Right atrium auricular region (tissue), 2 donors: ENCODE results near the gene CAMK2B. TPM values are rescaled to one million over a fixed set of nuclear protein-coding genes. Genes with fewer than 3 reads are reported as not detected.

Source experiments
- DNase-seq: peaks from one replicate; pipeline ENCODE4 v3.0.0-alpha.2; 2019; ENCODE audit warnings: low spot score
- H3K27ac ChIP-seq, 2 donors: fragments of 200-600 bp; sonication (generic); 1 replicate in 1 of 2; 2 replicates in 1 of 2; pipeline ENCODE4 v1.5.1; 2016 to 2019
- H3K27me3 ChIP-seq, 2 donors: fragments of 200-600 bp; sonication (generic); one replicate each; pipeline versions ENCODE4 v1.5.1 to v1.6.0; 2017 to 2019
- H3K36me3 ChIP-seq: fragments of 200-600 bp; sonication (generic); one replicate; pipeline ENCODE4 v1.5.1; 2016
- H3K4me1 ChIP-seq, 2 donors: fragments of 200-600 bp; sonication (generic); one replicate each; pipeline versions ENCODE4 v1.5.1 to v1.6.0; 2017 to 2019
- H3K4me3 ChIP-seq, 2 donors: fragments of 200-600 bp; sonication (generic); 1 replicate in 1 of 2; 2 replicates in 1 of 2; pipeline ENCODE4 v1.5.1; 2017 to 2019; ENCODE audit warnings: mild to moderate bottlenecking in 1 of 2, moderate library complexity in 1 of 2
- H3K9me3 ChIP-seq, 2 donors: fragments of 200-600 bp; sonication (generic); one replicate each; pipeline ENCODE4 v1.5.1; 2019
- total RNA-seq, 2 donors: library from RNA; depleted of rRNA; stranded (reverse); fragments of >200 nt; gene quantifications; one replicate each; pipeline ENCODE4 v1.1.0, GENCODE V29; 2016
- TF ChIP-seq, protein P1 (sequence below), 2 donors: fragments of 200-600 bp; sonication (generic); IDR thresholded peaks; one replicate each; pipeline ENCODE4 v1.5.1; 2019; ENCODE audit warnings: antibody characterized with exemption in 2 of 2

The CAMK2B gene
- total RNA-seq, 2 donors from 2014 or later = 79.9 to 84.7 TPM

DNA sequence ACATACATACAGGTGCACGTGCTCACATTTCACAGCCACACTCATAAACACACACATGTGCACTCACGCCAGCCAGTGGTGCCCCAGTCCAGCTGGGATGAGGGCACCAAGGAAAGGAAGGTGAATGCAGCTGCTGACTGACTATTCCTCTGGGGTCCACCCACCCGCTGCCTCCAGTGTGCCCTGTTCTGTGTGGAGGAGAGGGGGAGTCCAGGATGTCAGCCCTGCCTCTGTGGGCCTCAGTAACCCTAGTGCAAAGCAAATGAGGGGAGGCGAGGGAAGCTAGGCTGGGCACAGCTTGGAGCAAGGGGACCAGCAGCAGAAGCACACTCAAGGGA lies 67.0 kb downstream of the CAMK2B start:
- Histone ChIP-seq H3K36me3 (no peaks in the 10 kb centered on the region), H3K27ac (peak overlapping the region; percentile 89 to 97), H3K4me1 (peaks cover 0 to 81% of the 10 kb centered on the region in 2 donors), H3K27me3 (no peaks in the 10 kb centered on the region), H3K9me3 (no peaks in the 10 kb centered on the region), H3K4me3 (no peak overlapping the region)
- TF ChIP-seq, protein P1, sequence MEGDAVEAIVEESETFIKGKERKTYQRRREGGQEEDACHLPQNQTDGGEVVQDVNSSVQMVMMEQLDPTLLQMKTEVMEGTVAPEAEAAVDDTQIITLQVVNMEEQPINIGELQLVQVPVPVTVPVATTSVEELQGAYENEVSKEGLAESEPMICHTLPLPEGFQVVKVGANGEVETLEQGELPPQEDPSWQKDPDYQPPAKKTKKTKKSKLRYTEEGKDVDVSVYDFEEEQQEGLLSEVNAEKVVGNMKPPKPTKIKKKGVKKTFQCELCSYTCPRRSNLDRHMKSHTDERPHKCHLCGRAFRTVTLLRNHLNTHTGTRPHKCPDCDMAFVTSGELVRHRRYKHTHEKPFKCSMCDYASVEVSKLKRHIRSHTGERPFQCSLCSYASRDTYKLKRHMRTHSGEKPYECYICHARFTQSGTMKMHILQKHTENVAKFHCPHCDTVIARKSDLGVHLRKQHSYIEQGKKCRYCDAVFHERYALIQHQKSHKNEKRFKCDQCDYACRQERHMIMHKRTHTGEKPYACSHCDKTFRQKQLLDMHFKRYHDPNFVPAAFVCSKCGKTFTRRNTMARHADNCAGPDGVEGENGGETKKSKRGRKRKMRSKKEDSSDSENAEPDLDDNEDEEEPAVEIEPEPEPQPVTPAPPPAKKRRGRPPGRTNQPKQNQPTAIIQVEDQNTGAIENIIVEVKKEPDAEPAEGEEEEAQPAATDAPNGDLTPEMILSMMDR (IDR thresholded peaks at IDR 0.05) = no peak
- DNase-seq = no peak

DNA sequence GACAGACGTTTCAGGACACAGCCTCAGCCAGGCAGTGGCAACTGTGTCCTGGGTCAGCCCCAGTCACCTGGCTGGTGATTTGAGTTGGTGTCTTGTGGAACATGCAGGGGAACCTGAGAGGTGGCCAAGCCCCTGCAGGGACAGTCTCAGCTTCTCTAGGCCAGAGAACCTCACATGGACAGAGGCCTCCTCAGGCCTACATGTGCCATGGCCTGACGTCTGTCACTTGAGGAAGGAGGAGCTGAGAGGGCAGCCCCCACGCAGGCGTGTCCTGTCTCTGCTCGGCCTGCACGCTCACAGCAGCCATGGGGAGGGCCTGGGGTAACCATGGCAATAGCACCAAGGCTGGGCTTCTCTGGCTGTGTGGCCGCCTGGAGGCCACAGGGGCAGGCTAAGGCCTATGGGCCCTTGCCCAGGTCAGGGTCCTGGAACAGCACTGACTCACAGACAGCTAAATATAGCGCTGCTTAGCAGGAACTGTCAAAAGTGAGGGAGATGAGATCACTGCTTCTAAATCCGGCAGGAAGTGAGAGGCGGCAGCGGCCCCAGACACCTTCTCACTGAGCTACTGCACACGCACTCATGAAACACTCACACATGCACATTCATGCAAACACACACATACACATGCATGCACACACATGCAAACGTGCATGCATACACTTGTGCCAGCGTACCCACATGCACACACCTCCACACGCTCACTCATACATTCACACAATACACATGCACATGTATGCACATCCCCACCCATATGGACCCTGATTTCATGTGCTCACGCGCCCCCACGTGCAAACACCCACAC lies 67.6 kb downstream of the CAMK2B start:
- H3K9me3 ChIP-seq = no peaks in the 10 kb centered on the region
- peaks cover 0 to 76% of the 10 kb centered on the region in 2 donors for H3K4me1 ChIP-seq
- H3K4me3 ChIP-seq = no peak overlapping the region
- H3K36me3 ChIP-seq = no peaks in the 10 kb centered on the region
- no peaks in the 10 kb centered on the region for H3K27me3 ChIP-seq
- DNase-seq = peak; percentile 78
- H3K27ac ChIP-seq = peak overlapping the region; percentile 89 to 97
- TF ChIP-seq, protein P1 (IDR thresholded peaks at IDR 0.05) = no peak

DNA sequence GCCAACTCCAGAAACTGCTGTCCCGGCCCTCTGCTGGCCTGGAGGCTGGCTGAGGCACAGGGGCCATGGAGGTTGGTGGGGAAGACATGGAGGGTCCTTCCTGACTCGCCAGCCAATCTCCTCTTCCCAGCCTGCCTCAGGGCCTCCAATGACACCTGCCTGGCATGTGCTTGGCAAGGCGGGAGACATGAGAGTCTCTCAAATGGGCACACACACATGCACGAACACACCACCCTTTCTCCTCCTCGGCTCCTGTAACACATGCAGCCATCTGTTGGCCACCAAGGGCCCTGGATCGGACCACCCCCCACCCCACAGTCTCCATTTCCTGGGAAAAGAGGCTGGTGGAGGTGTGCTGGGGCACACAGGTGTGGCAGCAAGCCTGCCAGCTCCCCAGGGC lies 68.2 kb downstream of the CAMK2B start:
- H3K4me3 ChIP-seq = no peak overlapping the region
- TF ChIP-seq, protein P1 (IDR thresholded peaks at IDR 0.05) = no peak
- DNase-seq = no peak
- H3K27ac ChIP-seq = peak overlapping the region; percentile 89 to 97
- no peaks in the 10 kb centered on the region for H3K36me3 ChIP-seq
- H3K27me3 ChIP-seq = no peaks in the 10 kb centered on the region
- H3K4me1 ChIP-seq = peaks cover 0 to 70% of the 10 kb centered on the region in 2 donors
- H3K9me3 ChIP-seq = no peaks in the 10 kb centered on the region

DNA sequence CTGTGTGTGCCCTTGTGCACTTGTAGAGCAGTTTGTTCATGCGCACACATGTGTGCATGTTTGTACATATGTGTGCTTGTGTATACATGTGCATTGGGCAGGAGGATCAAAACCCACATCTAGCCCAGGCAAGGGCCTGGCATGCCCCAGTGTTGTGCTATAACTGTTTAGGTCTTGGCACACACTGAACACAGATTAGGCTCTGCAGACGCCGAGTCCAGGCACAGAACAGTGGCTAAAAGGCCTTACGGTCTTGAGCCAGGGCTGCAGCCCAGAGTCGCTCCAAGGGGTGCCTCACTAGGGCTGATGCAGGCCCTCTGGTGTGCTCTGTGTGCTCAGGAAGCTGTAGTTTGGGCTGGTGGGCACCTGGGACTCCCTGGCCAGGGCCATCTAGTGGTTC lies 68.9 kb downstream of the CAMK2B start:
- TF ChIP-seq, protein P1 (IDR thresholded peaks at IDR 0.05) = no peak
- no peak for DNase-seq

DNA sequence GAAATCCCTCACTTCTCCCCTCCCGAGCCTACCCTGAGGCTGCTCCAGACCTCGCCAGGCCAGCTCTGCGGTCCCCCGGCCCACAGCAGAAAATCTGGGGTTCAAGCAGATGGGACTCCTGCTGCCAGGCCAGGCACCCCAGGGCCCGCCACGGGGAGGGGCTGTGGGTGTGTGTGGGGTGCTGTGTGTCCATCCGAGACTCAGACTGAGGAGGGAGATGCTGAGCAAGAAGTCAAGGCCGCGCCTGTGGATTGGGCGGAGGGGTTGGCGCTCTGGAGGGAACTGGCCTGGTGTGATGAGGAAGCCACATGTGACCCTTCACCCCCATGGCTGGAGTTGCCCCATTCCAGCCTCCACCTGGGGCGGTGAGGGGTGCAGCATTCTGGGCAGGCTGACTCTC lies 73.5 kb downstream of the CAMK2B start:
- no peak overlapping the region for H3K27ac ChIP-seq
- no peaks in the 10 kb centered on the region for H3K27me3 ChIP-seq
- H3K9me3 ChIP-seq = no peaks in the 10 kb centered on the region
- H3K4me1 ChIP-seq = peaks cover 0 to 17% of the 10 kb centered on the region in 2 donors
- H3K4me3 ChIP-seq = no peak overlapping the region
- TF ChIP-seq, protein P1 (IDR thresholded peaks at IDR 0.05) = no peak
- no peak for DNase-seq
- no peaks in the 10 kb centered on the region for H3K36me3 ChIP-seq

More for the DNA sequence above, 68.9 kb downstream of the CAMK2B start:
- Histone ChIP-seq H3K27ac (peak overlapping the region; percentile 89 to 97), H3K36me3 (no peaks in the 10 kb centered on the region), H3K27me3 (no peaks in the 10 kb centered on the region), H3K9me3 (no peaks in the 10 kb centered on the region), H3K4me1 (peaks cover 0 to 63% of the 10 kb centered on the region in 2 donors), H3K4me3 (no peak overlapping the region)
